Astrocyte of the cerebellum (primary cell): ENCODE measurements around the gene CAT.

Experiments
- DNase-seq: peaks from one replicate; pipeline ENCODE4 v3.0.0-alpha.2; 2011; ENCODE audit warnings: low read depth
- H3K4me3 ChIP-seq: 2 replicates; pipeline ENCODE4 v1.5.1; 2011; ENCODE audit warnings: mild to moderate bottlenecking, low read depth, low read length, moderate library complexity
- in situ Hi-C: cut with HindIII; loops from 2 replicates; pipeline ENCODE4 v1.10.0; 2017; ENCODE audit warnings: low sequenced_read_pairs
- TF ChIP-seq, protein P1 (sequence below): IDR thresholded peaks from 2 replicates; pipeline ENCODE4 v1.5.1; 2012; ENCODE audit warnings: low read length, low read depth, moderate library complexity, mild to moderate bottlenecking; ENCODE audit errors: missing control alignments

The CAT gene

DNA sequence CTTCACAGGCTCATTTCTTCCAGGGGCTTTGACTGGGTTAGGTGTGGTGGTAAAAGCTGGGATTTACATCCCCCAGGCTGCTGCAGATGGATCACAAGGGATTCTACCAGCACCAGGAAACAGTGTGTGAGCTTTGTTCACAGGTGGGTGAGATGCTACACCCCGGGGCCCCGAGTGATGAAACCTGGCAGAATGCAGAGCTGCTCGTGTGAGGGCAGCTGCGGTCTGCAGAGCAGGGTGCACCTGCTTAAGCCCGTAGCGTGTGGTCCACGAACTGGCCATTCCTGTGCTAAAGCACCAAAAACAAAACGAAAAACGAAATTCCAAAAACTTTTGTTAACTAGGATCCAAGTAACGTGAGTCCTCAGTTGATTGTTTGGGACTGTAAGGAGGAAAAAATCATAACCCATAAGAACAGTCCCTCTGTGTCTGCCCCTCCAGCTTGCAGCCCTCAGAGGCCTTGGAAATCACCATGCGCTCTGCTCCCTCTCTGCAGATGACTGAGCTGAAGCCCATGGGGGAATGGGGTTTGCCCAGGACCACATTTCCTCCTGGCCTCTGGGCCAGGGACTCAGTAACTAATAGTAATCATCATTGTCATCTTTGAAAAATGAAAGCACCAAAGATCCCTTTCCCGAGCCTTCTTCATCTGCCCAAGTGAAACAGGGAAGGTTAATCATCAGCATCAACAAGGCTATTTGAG, 50.3 kb downstream of the CAT start:
- DNase-seq = no peak
- TF ChIP-seq, protein P1, sequence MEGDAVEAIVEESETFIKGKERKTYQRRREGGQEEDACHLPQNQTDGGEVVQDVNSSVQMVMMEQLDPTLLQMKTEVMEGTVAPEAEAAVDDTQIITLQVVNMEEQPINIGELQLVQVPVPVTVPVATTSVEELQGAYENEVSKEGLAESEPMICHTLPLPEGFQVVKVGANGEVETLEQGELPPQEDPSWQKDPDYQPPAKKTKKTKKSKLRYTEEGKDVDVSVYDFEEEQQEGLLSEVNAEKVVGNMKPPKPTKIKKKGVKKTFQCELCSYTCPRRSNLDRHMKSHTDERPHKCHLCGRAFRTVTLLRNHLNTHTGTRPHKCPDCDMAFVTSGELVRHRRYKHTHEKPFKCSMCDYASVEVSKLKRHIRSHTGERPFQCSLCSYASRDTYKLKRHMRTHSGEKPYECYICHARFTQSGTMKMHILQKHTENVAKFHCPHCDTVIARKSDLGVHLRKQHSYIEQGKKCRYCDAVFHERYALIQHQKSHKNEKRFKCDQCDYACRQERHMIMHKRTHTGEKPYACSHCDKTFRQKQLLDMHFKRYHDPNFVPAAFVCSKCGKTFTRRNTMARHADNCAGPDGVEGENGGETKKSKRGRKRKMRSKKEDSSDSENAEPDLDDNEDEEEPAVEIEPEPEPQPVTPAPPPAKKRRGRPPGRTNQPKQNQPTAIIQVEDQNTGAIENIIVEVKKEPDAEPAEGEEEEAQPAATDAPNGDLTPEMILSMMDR = no peak
- in situ Hi-C loops = no loop called here
- H3K4me3 ChIP-seq = no peak overlapping the region

DNA sequence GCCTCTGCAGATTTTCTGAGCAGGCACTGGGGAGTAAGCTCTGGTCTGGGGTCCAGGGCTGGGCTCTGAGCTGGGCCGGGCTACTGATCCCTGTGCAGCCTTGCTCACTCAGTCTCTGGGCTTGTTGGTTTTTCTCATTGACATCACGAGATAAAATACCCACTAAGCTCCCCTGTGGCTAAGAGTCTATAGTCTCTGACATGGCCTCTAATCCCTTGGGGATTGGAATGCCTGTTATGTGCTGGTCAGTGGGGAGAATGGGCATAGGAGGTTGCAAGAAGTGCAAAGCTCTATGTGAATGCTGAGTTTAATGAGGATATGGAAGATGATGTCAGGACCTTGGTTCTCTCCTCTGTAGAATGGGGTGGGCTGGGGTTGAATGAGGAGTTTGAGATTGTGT, 51.6 kb downstream of the CAT start:
- no peak overlapping the region for H3K4me3 ChIP-seq
- DNase-seq = no peak
- TF ChIP-seq, protein P1 = no peak
- in situ Hi-C loops = no loop called here

DNA sequence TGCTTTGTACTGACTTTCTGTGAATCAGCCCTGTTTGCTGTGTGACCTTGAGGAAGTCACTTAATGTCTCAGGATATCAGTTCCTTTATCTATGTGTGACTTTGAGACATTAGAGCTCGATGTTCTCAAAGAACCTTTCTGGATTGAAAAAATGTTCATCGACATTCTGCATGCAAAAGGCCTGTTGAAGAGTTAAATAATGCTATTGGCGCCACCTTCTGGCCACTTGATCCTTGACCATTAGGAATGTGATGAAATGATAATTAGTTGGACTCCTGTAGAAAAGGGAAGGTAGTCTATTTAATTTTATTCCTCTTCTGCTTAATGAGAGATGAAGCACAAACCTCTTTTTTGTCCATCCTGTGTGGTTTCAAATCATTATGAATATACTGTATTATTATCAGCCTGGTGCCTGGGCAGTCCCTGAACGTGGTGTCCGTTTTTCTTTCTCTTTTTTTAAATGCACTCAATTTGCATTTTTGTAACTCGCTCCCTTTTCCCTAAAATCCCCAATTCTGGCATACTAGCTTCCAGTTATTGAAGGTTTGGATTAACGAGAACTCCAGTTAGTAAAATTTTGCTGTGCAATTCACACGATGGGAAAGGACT, 54.2 kb downstream of the CAT start:
- DNase-seq = peak; percentile 64

DNA sequence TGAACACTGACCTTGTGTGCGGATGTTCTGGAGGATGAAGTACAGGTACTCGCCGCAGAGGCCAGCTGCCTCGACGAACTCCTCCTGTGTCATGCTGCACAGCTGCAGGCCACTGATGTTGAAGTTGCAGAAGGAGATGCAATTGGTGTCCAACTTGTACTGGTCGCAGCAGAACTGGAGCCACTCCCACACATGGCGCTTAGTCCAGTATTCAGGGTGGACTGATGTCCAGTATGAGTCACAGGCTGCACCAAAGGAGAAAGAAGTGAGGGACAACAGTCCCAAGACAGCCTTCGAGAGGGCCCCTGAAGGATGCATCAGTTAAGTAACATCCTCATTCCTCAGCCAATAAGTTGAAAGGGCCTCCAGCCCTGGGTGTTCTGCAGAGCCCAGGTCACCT, 54.7 kb downstream of the CAT start:
- H3K4me3 ChIP-seq = no peak overlapping the region
- in situ Hi-C loops = no loop called here
- no peak for DNase-seq
- TF ChIP-seq, protein P1 = no peak

More for the DNA sequence above, 54.2 kb downstream of the CAT start:
- H3K4me3 ChIP-seq = no peak overlapping the region
- in situ Hi-C loops = no loop called here
- TF ChIP-seq, protein P1 = peak; percentile 55

DNA sequence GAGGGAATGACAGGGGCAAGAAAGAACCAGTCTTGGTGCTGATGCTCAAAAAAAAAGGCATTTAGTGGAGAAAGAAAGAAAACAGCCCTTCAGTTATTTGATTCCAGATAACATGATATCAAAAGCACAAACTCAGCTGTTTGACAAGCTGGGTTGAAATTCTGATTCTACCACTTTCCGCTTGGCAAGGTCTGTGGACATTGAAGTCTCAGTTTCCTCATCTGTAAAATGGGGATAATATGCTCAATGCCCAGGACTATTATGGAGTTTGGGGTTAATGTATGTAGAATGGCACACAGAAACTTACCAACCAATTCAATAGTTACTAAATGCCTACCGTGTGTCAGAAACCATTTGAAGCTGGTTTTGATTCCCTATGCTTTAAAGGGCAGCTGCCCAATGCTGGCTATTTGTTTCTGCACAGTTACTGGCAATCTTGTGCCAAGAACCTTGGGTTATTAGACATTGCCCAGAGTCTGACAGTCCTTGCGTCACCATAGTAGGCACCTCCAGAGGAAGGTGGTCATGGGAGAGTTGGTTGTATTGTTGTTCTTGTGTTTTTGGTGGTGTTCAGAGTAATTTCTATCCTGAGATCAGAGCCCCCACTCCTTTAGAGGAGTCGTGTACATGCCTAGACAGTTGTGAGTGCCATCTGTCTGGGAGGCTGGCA, 55.3 kb downstream of the CAT start:
- no peak for DNase-seq
- TF ChIP-seq, protein P1 = no peak
- no peak overlapping the region for H3K4me3 ChIP-seq
- in situ Hi-C loops = no loop called here

DNA sequence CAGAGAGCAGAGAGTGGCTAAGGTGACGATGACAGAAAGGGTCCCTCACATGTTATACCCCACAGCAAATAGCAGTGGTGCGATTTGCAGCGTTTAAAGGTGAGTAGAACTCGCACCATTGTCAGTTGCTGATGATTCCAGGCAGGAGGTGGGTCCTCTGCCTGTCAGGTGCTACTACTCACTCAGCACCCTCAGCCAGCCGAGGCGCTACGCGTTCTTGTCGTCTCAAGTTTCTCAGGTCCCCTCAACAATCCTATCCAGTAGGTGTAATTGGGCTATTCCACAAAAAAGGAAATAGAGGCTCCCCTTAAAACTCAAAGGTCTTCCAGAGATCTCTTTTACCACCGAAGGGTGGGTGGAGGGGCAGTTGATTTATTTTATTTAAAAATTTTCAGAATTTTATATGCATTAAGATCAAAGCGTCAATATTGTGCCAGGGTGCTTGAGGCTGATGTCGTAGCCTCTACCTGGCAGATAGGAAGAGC, 56.5 kb downstream of the CAT start:
- in situ Hi-C loops = no loop called here
- TF ChIP-seq, protein P1 = no peak
- DNase-seq = no peak
- no peak overlapping the region for H3K4me3 ChIP-seq
